Thymus (tissue), 11 donors: Measurements from ENCODE around the gene CSRP3. TPM values are rescaled to one million over a fixed set of nuclear protein-coding genes. Genes with fewer than 3 reads are reported as not detected.

Experiments used
- DNase-seq, 9 donors: peaks; one replicate each; pipeline ENCODE4 v3.0.0-alpha.2; 2013; ENCODE audit warnings: low spot score in 9 of 9, low read depth in 6 of 9, missing footprints in 1 of 9
- H3K27ac ChIP-seq, 2 donors: one replicate each; pipeline ENCODE4 v1.5.1; 2013; ENCODE audit warnings: control low read depth in 1 of 2, low read depth in 1 of 2, low read length in 1 of 2, mild to moderate bottlenecking in 1 of 2, moderate library complexity in 1 of 2
- H3K27me3 ChIP-seq, 2 donors: one replicate each; pipeline ENCODE4 v1.5.1; 2013; ENCODE audit warnings: low read length in 1 of 2; ENCODE audit not compliant: control insufficient read depth in 2 of 2, insufficient read depth in 1 of 2
- H3K36me3 ChIP-seq, 2 donors: one replicate each; pipeline ENCODE4 v1.5.1; 2013; ENCODE audit warnings: low read length in 1 of 2, mild to moderate bottlenecking in 1 of 2, moderate library complexity in 1 of 2; ENCODE audit not compliant: control insufficient read depth in 2 of 2, insufficient read depth in 2 of 2
- H3K4me1 ChIP-seq, 2 donors: one replicate each; pipeline ENCODE4 v1.5.1; 2013; ENCODE audit warnings: low read length in 2 of 2; ENCODE audit not compliant: control insufficient read depth in 2 of 2, insufficient read depth in 2 of 2
- H3K4me3 ChIP-seq, 2 donors: one replicate each; pipeline ENCODE4 v1.5.1; 2013; ENCODE audit warnings: low read length in 2 of 2, control low read depth in 1 of 2, mild to moderate bottlenecking in 1 of 2
- H3K9me3 ChIP-seq, 2 donors: one replicate each; pipeline ENCODE4 v1.5.1; 2013; ENCODE audit warnings: low read length in 1 of 2, mild to moderate bottlenecking in 1 of 2; ENCODE audit not compliant: control insufficient read depth in 2 of 2, insufficient read depth in 1 of 2
- WGBS: extraction: QIAGEN DNeasy Blood & Tissue Kit; methylation state at CpG from one replicate; pipeline ENCODE4 v1.1.7; 2013; 5-methylcytosine and 5-hydroxymethylcytosine counted together
- polyA plus RNA-seq: library from polyadenylated mRNA; stranded (reverse); fragments of 200-250 nt; gene quantifications from one replicate; pipeline ENCODE4 v1.2.3, GENCODE V29; 2013
- total RNA-seq: library from RNA; stranded (reverse); fragments of 120-200 nt; gene quantifications from one replicate; pipeline ENCODE4 v1.2.4, GENCODE V29; 2013
- donor health status: healthy.

The CSRP3 gene
- total and polyA plus RNA-seq, 2 donors = 0.37 to 0.38 TPM

DNA sequence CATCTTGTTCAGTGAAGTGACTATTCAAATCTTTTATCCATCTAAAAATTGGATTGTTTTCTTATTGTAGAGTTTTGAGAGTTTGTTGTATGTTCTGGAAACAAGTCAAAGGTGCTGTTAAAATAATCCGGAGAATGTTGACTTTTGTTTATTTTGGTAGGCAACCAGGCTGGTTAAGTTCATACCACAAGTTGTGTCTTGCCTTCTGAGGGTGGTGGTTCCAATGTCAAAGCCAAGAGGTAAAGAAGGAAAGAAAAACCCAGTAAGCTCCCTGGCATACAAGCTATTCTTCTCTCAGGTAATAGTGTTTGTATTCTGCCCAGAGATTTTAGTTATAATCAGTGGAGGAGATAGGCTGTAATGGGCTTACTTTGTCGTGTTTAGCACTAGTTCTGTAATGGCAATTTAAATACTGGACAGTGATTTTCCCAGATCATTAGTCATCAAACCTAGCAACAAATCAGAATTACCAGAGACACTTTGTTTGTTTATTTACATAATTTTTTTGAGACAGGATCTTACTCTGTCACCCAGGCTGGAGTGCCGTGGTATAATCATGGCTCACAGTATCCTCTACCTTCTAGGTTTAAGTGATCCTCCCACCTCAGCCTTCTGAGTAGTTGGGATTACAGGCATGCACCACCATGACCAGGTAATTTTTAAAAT lies 15.1 kb upstream of the CSRP3 start:
- H3K27ac ChIP-seq = no peak overlapping the region
- DNase-seq = no peak
- H3K9me3 ChIP-seq = no peaks in the 10 kb centered on the region
- no peaks in the 10 kb centered on the region for H3K36me3 ChIP-seq
- WGBS = 61% methylated on average over 3 of the region's 3 CpGs
- H3K27me3 ChIP-seq = no peaks in the 10 kb centered on the region
- H3K4me1 ChIP-seq = no peaks in the 10 kb centered on the region
- no peak overlapping the region for H3K4me3 ChIP-seq

GRCh38 chr11:19216021-19216420 lies 14.2 kb upstream of the CSRP3 start:
- Histone ChIP-seq H3K4me3 (no peak overlapping the region), H3K27ac (no peak overlapping the region), H3K27me3 (no peaks in the 10 kb centered on the region), H3K4me1 (no peaks in the 10 kb centered on the region), H3K9me3 (no peaks in the 10 kb centered on the region), H3K36me3 (no peaks in the 10 kb centered on the region)
- WGBS = 53% methylated on average over 4 of the region's 4 CpGs
- DNase-seq = no peak

- H3K27me3 ChIP-seq = peaks cover 0 to 5% of the 10 kb centered on the region in 2 donors
- H3K36me3 ChIP-seq = no peaks in the 10 kb centered on the region
- DNase-seq = no peak
- H3K9me3 ChIP-seq = no peaks in the 10 kb centered on the region
- WGBS = 94% methylated on average over 4 of the region's 4 CpGs
- H3K27ac ChIP-seq = no peak overlapping the region
- no peak overlapping the region for H3K4me3 ChIP-seq
- no peaks in the 10 kb centered on the region for H3K4me1 ChIP-seq
Measured at GRCh38 chr11:19209617-19210370, 8.0 kb upstream of the CSRP3 start.

DNA sequence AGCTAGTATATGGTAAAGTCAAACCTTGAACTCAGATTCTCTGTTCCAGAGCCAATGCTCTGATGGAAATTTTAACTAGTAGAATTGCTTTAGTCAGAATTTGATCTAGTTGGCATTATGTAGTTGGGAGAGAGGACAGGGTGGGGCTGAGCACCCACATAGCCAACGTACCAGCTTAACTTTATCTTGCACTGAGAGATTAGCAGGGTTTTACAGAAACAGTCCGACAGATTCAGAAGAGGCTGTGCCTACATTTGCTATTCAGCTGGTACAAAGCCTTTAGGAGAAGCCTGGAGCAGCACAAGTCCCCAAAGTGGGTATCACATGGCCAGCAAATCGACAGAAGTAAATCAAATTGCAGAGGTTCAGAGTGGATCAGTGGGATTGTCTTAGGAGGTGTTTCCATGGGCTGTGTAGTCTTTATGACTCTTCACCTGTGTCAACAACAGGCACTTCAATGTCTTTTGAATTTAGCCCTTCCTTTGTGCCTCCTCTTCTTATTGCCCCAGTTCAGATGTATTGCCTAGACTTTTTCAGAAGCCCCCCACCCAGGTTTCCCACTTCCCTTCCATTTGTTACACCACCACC lies 7.3 kb upstream of the CSRP3 start:
- Histone ChIP-seq H3K4me1 (no peaks in the 10 kb centered on the region), H3K4me3 (no peak overlapping the region), H3K36me3 (no peaks in the 10 kb centered on the region), H3K27ac (no peak overlapping the region), H3K9me3 (no peaks in the 10 kb centered on the region), H3K27me3 (peaks cover 0 to 5% of the 10 kb centered on the region in 2 donors)
- DNase-seq = no peak
- WGBS = 92% methylated on average over 3 of the region's 3 CpGs

DNA sequence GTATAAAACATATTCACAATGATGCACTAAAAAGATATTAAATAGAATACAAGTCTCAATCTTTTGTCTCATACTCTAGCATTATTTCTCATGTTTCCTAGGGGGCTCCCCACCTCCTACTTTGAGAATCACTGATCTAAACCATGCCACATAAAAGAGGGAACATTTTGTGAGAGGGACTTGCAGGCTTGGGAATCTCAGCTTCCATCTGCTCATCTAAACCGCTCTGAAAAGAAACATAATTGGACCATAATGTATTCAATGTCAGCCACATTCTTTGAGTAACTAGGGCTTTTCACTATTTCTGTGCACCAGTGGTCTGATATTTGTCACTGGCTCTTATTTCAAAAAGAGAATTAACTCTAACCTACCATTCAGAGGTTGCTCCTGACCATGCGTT lies 6.4 kb upstream of the CSRP3 start:
- no peaks in the 10 kb centered on the region for H3K36me3 ChIP-seq
- DNase-seq = no peak
- WGBS = 98% methylated on average over 2 of the region's 2 CpGs
- no peaks in the 10 kb centered on the region for H3K9me3 ChIP-seq
- no peak overlapping the region for H3K4me3 ChIP-seq
- peaks cover 0 to 5% of the 10 kb centered on the region in 2 donors for H3K27me3 ChIP-seq
- no peaks in the 10 kb centered on the region for H3K4me1 ChIP-seq
- H3K27ac ChIP-seq = no peak overlapping the region

- H3K27ac ChIP-seq = no peak overlapping the region
- no peaks in the 10 kb centered on the region for H3K9me3 ChIP-seq
- H3K4me3 ChIP-seq = no peak overlapping the region
- H3K36me3 ChIP-seq = no peaks in the 10 kb centered on the region
- H3K27me3 ChIP-seq = peaks cover 0 to 5% of the 10 kb centered on the region in 2 donors
- H3K4me1 ChIP-seq = no peaks in the 10 kb centered on the region
- WGBS = 98% methylated on average over 5 of the region's 5 CpGs
- no peak for DNase-seq
Measured at GRCh38 chr11:19204836-19205235, 3.1 kb upstream of the CSRP3 start.

GRCh38 chr11:19200410-19201201 lies 1.2 kb downstream of the CSRP3 start:
- H3K4me3 ChIP-seq = no peak overlapping the region
- no peaks in the 10 kb centered on the region for H3K36me3 ChIP-seq
- no peak overlapping the region for H3K27ac ChIP-seq
- WGBS = 43% methylated on average over 6 of the region's 6 CpGs
- H3K9me3 ChIP-seq = no peaks in the 10 kb centered on the region
- no peak for DNase-seq
- no peaks in the 10 kb centered on the region for H3K27me3 ChIP-seq
- H3K4me1 ChIP-seq = no peaks in the 10 kb centered on the region

- H3K4me3 ChIP-seq = no peak overlapping the region
- H3K36me3 ChIP-seq = no peaks in the 10 kb centered on the region
- no peaks in the 10 kb centered on the region for H3K4me1 ChIP-seq
- no peak overlapping the region for H3K27ac ChIP-seq
- no peak for DNase-seq
- 14% methylated on average over 3 of the region's 3 CpGs for WGBS
- no peaks in the 10 kb centered on the region for H3K9me3 ChIP-seq
- no peaks in the 10 kb centered on the region for H3K27me3 ChIP-seq
Measured at GRCh38 chr11:19199771-19200170, 2.0 kb downstream of the CSRP3 start.

GRCh38 chr11:19199048-19199447 lies 2.7 kb downstream of the CSRP3 start:
- 96% methylated on average over 7 of the region's 7 CpGs for WGBS
- no peaks in the 10 kb centered on the region for H3K9me3 ChIP-seq
- H3K27ac ChIP-seq = no peak overlapping the region
- H3K36me3 ChIP-seq = no peaks in the 10 kb centered on the region
- no peaks in the 10 kb centered on the region for H3K4me1 ChIP-seq
- no peaks in the 10 kb centered on the region for H3K27me3 ChIP-seq
- no peak overlapping the region for H3K4me3 ChIP-seq
- DNase-seq = no peak
